DMS114 treated with DMSO at 0.1 percent for 48 hours (cell line): Measurements from ENCODE around the gene CTTNBP2.
A peak's percentile ranks its signal among the peaks of the same experiment; 100 is the strongest.

Source experiments
- DNase-seq: peaks from one replicate; lab custom pipeline; 2025; ENCODE audit not compliant: unreplicated experiment; lab: John Stamatoyannopoulos, UW

Gene CTTNBP2

GRCh38 chr7:117704063-117704462, 169.2 kb downstream of the CTTNBP2 start:
- DNase-seq, result no peak

- no peak for DNase-seq
Measured at GRCh38 chr7:117698018-117698417, 175.2 kb downstream of the CTTNBP2 start.

- DNase-seq, result no peak
Measured at GRCh38 chr7:117692338-117692737, 180.9 kb downstream of the CTTNBP2 start.

GRCh38 chr7:117690147-117690546, 183.1 kb downstream of the CTTNBP2 start:
- DNase-seq, result no peak

- no peak for DNase-seq
Measured at GRCh38 chr7:117689406-117689805, 183.8 kb downstream of the CTTNBP2 start.

GRCh38 chr7:117688126-117688525, 185.1 kb downstream of the CTTNBP2 start:
- DNase-seq, result no peak

GRCh38 chr7:117686311-117686935, 186.8 kb downstream of the CTTNBP2 start:
- no peak for DNase-seq

- DNase-seq, result no peak
Measured at GRCh38 chr7:117685795-117686194, 187.4 kb downstream of the CTTNBP2 start.

- DNase-seq, result no peak
Measured at GRCh38 chr7:117683430-117684175, 189.6 kb downstream of the CTTNBP2 start.

- DNase-seq, result no peak
Measured at GRCh38 chr7:117682681-117683385, 190.4 kb downstream of the CTTNBP2 start.

GRCh38 chr7:117679120-117679519, 194.1 kb downstream of the CTTNBP2 start:
- no peak for DNase-seq

GRCh38 chr7:117675497-117676435, 197.5 kb downstream of the CTTNBP2 start:
- DNase-seq, result no peak

GRCh38 chr7:117674617-117675016, 198.6 kb downstream of the CTTNBP2 start:
- no peak for DNase-seq

GRCh38 chr7:117673839-117674238, 199.4 kb downstream of the CTTNBP2 start:
- DNase-seq, result peak; percentile 10

GRCh38 chr7:117673367-117673766, 199.9 kb downstream of the CTTNBP2 start:
- DNase-seq, result no peak

- no peak for DNase-seq
Measured at GRCh38 chr7:117672453-117672852, 200.8 kb downstream of the CTTNBP2 start.

GRCh38 chr7:117669818-117670217, 203.4 kb downstream of the CTTNBP2 start:
- DNase-seq, result no peak

GRCh38 chr7:117667456-117667855, 205.8 kb downstream of the CTTNBP2 start:
- DNase-seq, result no peak

- no peak for DNase-seq
Measured at GRCh38 chr7:117666689-117667088, 206.6 kb downstream of the CTTNBP2 start.

- no peak for DNase-seq
Measured at GRCh38 chr7:117666031-117666430, 207.2 kb downstream of the CTTNBP2 start.

- DNase-seq, result no peak
Measured at GRCh38 chr7:117665368-117665767, 207.9 kb downstream of the CTTNBP2 start.
